Coronary artery (tissue), 2 donors: Measurements from ENCODE around the gene MAN2C1.

ENCODE experiments used
- DNase-seq: peaks from one replicate; pipeline ENCODE4 v3.0.0-alpha.2; 2017; ENCODE audit warnings: low spot score
- H3K27ac ChIP-seq, 2 donors: fragments of 200-600 bp; sonication (generic); one replicate each; pipeline ENCODE4 v1.5.1; 2016 to 2019
- H3K4me3 ChIP-seq: fragments of 200-600 bp; sonication (generic); 2 replicates; pipeline ENCODE4 v1.5.1; 2016; ENCODE audit warnings: mild to moderate bottlenecking, moderate library complexity
- TF ChIP-seq, protein P1 (sequence below): fragments of 200-600 bp; sonication (generic); IDR thresholded peaks from one replicate; pipeline ENCODE4 v1.5.1; 2019; ENCODE audit warnings: antibody characterized with exemption

Gene MAN2C1

DNA sequence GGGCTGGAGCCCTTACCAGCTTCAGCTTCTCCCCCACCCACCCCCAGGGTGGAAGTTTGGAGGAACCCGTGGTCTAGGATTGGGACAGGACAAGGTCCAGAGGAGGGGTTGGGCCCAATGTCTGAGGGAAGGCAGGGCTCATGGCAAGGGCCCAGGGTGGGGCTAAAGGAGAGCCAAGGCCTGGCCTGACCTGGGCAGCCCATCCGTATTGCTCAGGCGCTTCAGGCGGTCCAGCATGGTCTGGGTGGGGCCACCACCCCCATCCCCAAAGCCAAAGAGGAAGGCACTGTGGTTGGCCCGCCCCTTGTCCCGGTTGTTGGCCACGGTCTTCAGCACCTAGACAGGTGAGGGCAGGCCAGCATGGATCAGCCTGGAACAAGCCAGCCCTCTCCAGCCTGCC is 7.6 kb downstream of the MAN2C1 start:
- DNase-seq = no peak
- Histone ChIP-seq H3K4me3 (no peak overlapping the region), H3K27ac (no peak overlapping the region)
- TF ChIP-seq, protein P1, sequence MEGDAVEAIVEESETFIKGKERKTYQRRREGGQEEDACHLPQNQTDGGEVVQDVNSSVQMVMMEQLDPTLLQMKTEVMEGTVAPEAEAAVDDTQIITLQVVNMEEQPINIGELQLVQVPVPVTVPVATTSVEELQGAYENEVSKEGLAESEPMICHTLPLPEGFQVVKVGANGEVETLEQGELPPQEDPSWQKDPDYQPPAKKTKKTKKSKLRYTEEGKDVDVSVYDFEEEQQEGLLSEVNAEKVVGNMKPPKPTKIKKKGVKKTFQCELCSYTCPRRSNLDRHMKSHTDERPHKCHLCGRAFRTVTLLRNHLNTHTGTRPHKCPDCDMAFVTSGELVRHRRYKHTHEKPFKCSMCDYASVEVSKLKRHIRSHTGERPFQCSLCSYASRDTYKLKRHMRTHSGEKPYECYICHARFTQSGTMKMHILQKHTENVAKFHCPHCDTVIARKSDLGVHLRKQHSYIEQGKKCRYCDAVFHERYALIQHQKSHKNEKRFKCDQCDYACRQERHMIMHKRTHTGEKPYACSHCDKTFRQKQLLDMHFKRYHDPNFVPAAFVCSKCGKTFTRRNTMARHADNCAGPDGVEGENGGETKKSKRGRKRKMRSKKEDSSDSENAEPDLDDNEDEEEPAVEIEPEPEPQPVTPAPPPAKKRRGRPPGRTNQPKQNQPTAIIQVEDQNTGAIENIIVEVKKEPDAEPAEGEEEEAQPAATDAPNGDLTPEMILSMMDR = no peak

DNA sequence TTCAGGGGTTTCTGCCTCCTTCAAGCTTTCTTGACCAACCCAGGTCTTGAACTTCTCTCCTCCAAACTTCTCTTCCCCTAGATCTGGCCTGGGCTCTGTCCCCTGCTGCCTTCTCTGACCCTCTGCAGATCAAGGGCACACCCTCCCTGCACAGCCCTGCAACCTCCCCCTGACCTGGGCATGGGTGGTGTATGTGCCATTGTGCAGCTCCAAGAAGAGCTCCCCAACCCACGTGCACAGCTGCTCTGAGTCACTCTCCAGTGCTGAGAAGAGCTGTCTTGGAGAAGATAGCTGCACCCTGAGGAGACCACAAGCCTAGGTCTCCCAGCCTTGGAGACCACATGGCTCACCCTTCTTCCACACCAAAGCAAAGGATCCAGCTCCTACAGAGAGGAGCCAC is 8.0 kb downstream of the MAN2C1 start:
- no peak overlapping the region for H3K27ac ChIP-seq
- no peak for DNase-seq
- TF ChIP-seq, protein P1 = no peak

DNA sequence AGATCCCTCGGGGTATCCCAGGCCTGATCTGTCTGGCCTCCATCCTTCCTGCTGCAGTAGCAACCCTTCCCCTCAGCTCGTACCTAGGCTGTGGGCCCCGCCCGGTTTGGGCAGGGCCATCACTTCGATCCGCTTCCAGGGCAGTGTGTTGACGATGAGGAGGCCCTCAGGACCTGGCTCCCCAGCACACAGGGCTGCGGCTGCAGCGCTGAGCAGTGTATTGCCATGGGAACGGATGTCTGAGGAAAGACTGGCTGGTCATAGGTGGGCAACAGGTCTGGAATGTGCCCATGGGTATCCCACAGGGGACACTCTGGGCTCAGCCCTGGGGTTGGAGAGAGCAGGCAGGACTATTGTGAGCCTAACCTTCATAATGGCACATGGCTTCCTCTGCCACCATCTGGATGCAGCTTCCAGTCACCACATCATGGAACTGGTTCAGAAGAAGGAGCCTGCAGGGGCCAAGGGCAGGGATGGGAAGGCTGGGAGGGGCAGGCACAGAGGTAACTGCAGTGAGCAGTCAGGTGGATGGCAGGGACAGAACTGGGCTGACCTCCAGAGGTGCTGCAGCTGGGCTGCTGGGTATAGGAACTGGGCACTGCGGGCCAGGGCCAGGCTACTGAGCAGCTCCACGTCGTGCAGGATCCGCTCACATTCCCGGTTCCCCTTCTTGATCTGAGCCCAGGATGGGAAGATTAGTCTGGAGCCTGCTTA is 8.7 kb downstream of the MAN2C1 start:
- DNase-seq = no peak
- TF ChIP-seq, protein P1 = no peak
- no peak overlapping the region for H3K27ac ChIP-seq
- no peak overlapping the region for H3K4me3 ChIP-seq

More for the DNA sequence above, 8.0 kb downstream of the MAN2C1 start:
- no peak overlapping the region for H3K4me3 ChIP-seq

DNA sequence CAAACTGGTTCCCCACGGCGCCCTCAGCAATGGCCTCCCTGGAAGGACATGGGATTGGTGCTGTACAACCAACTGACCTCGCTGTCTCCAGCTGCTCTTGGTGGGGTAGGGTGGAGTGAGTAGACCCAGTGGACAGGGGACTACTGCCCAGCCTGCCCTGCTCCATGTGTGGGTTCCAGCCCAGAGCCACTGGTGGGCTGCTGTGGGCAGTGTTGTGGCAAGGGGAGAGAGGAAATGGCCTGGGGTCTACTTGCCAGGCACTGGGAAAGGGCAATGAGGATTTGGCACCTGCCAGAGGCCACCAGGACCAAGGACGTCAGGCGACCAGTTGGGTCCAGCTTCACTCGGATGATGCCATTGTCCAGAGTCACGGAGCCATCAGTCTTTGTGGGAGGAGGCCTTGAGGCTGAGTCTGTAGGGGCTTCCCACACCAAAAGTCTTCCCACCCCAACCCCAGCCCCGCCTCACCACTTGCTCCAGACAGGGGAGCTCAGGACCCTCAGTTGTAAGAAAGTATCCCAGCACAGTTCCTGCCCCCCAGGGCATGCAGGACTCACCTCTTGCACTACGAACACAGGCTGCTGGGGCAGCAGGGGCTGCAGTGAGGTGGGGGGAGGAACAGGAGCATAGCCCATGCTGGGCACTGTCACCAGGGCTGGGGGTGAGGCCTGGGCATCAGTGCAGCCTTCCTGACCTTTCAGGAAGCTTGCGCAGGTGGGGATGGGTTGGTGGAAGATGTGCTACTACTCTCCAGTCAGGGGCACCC is 9.5 kb downstream of the MAN2C1 start:
- no peak for DNase-seq
- TF ChIP-seq, protein P1 = no peak
- no peak overlapping the region for H3K4me3 ChIP-seq
- no peak overlapping the region for H3K27ac ChIP-seq

- TF ChIP-seq, protein P1 = no peak
- no peak overlapping the region for H3K4me3 ChIP-seq
- DNase-seq = no peak
- no peak overlapping the region for H3K27ac ChIP-seq
These were observed 10.3 kb downstream of the MAN2C1 start for GRCh38 chr15:75357976-75358673.

DNA sequence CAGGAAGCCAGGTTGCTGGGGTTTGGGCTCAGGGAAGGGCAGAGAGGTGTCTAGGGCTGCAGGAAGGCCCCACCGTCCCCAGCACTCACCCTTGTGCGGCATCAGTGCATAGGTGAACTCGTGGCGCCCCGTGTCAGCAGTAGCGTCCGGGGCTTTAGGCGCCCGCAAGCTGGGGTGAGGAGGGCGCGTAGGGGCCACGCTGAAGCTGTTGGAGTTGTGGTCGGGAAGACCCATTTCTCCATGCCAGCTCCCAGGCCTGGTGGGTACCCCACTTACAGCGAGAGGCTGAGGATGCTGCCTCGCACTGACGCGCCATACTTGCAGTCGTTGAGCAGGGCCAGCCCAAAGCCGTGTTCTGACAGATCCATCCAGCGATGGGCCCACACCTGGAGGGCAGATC is 11.9 kb downstream of the MAN2C1 start:
- TF ChIP-seq, protein P1 = no peak
- no peak for DNase-seq

More for the DNA sequence above, 11.9 kb downstream of the MAN2C1 start:
- Histone ChIP-seq H3K27ac (no peak overlapping the region), H3K4me3 (no peak overlapping the region)
